BLaER1 treated with 17β-estradiol and CSF1 and Interleukin-3, amounts not matched to agents 10 nM and 100 nM (cell line): Measurements from ENCODE around the gene GIPC1.

Source experiments
- H3K27ac ChIP-seq, 11 experiments: shearing (Covaris generic); formaldehyde crosslinking; 2 replicates each; pipeline ENCODE4 v1.8.1; 2022
- H3K27me3 ChIP-seq, 11 experiments: shearing (Covaris generic); formaldehyde crosslinking; 2 replicates each; pipeline ENCODE4 v1.8.1; 2022
- H3K36me3 ChIP-seq, 11 experiments: shearing (Covaris generic); formaldehyde crosslinking; 2 replicates each; pipeline ENCODE4 v1.8.1; 2022
- H3K4me1 ChIP-seq, 10 experiments: shearing (Covaris generic); formaldehyde crosslinking; 2 replicates each; pipeline ENCODE4 v1.8.1; 2022
- H3K4me2 ChIP-seq, 11 experiments: shearing (Covaris generic); formaldehyde crosslinking; 2 replicates each; pipeline ENCODE4 v1.8.1; 2022
- H3K4me3 ChIP-seq, 10 experiments: shearing (Covaris generic); formaldehyde crosslinking; 2 replicates each; pipeline ENCODE4 v1.8.1; 2022
- H3K9ac ChIP-seq, 11 experiments: shearing (Covaris generic); formaldehyde crosslinking; 2 replicates each; pipeline ENCODE4 v1.8.1; 2022
- H3K9me3 ChIP-seq, 11 experiments: shearing (Covaris generic); formaldehyde crosslinking; replicated peaks in 1 of 11; 2 replicates each; pipeline ENCODE4 v1.8.1; 2022
- H4K20me1 ChIP-seq, 11 experiments: shearing (Covaris generic); formaldehyde crosslinking; 2 replicates each; pipeline ENCODE4 v1.8.1; 2022
- Cebpa-rat ChIP-seq, 11 experiments: shearing (Covaris generic); IDR thresholded peaks; 2 replicates each; pipeline ENCODE4 v1.8.1; 2022

GIPC1 gene

GRCh38 chr19:14494411-14494810, 1.5 kb downstream of the GIPC1 start:
- H3K9me3 ChIP-seq, result no peaks in the 10 kb centered on the region
- H3K36me3 ChIP-seq, result peaks cover 0 to 32% (median 14%) of the 10 kb centered on the region in 11 experiments; a peak in 13 of 22 replicates
- no peaks in the 10 kb centered on the region for H3K27me3 ChIP-seq
- H3K4me2 ChIP-seq, result peak overlapping the region; percentile 29 to 94 (median 81); a peak in 18 of 22 replicates
- H3K4me3 ChIP-seq, result peak overlapping the region in 6 of 10 experiments; percentile 22 to 81 (median 76); a peak in 8 of 20 replicates
- H4K20me1 ChIP-seq, result peaks cover 0 to 37% (median 6%) of the 10 kb centered on the region in 11 experiments; a peak in 9 of 22 replicates
- H3K4me1 ChIP-seq, result peaks cover 8 to 35% (median 25%) of the 10 kb centered on the region in 10 experiments
- 0 out of 22 replicates have a peak overlapping the region, but pooled peaks of 1 of the 11 experiments have one; percentile 7 for H3K27ac ChIP-seq
- peak overlapping the region in 7 of 11 experiments; percentile 31 to 83 (median 44); a peak in 6 of 22 replicates for H3K9ac ChIP-seq
- TF ChIP-seq Cebpa-rat (IDR thresholded peaks at IDR 0.05), result no peak

GRCh38 chr19:14492756-14493337, 3.1 kb downstream of the GIPC1 start:
- H3K4me2 ChIP-seq, result no peak overlapping the region
- H3K4me3 ChIP-seq, result no peak overlapping the region
- peaks cover 8 to 32% (median 24%) of the 10 kb centered on the region in 10 experiments for H3K4me1 ChIP-seq
- peaks cover 0 to 48% (median 6%) of the 10 kb centered on the region in 11 experiments; a peak in 9 of 22 replicates for H4K20me1 ChIP-seq
- 0 out of 22 replicates have a peak overlapping the region, but pooled peaks of 1 of the 11 experiments have one; percentile 26 for H3K9ac ChIP-seq
- no peak for TF ChIP-seq Cebpa-rat (IDR thresholded peaks at IDR 0.05)
- H3K9me3 ChIP-seq, result no peaks in the 10 kb centered on the region
- H3K27ac ChIP-seq, result no peak overlapping the region
- peaks cover 5 to 48% (median 29%) of the 10 kb centered on the region in 11 experiments; a peak in 18 of 22 replicates for H3K36me3 ChIP-seq
- no peaks in the 10 kb centered on the region for H3K27me3 ChIP-seq

- TF ChIP-seq Cebpa-rat (IDR thresholded peaks at IDR 0.05), result no peak
- Histone ChIP-seq H4K20me1 (peaks cover 0 to 61% (median 3%) of the 10 kb centered on the region in 11 experiments; a peak in 8 of 22 replicates), H3K4me3 (no peak overlapping the region)
Measured at GRCh38 chr19:14487370-14488125, 8.4 kb downstream of the GIPC1 start.

GRCh38 chr19:14482172-14482941, 13.6 kb downstream of the GIPC1 start:
- H3K27me3 ChIP-seq, result no peaks in the 10 kb centered on the region
- peaks cover 0 to 76% (median 5%) of the 10 kb centered on the region in 11 experiments; a peak in 9 of 22 replicates for H4K20me1 ChIP-seq
- H3K9me3 ChIP-seq, result no peaks in the 10 kb centered on the region
- no peak overlapping the region for H3K4me2 ChIP-seq
- no peak overlapping the region for H3K4me3 ChIP-seq
- H3K27ac ChIP-seq, result no peak overlapping the region
- peaks cover 23 to 38% (median 28%) of the 10 kb centered on the region in 10 experiments for H3K4me1 ChIP-seq
- 0 out of 22 replicates have a peak, but pooled peaks of 1 of the 11 experiments have one; percentile 18 for TF ChIP-seq Cebpa-rat (IDR thresholded peaks at IDR 0.05)
- no peak overlapping the region for H3K9ac ChIP-seq
- H3K36me3 ChIP-seq, result peaks cover 12 to 77% (median 24%) of the 10 kb centered on the region in 11 experiments; a peak in 20 of 22 replicates

More at GRCh38 chr19:14487370-14488125, 8.4 kb downstream of the GIPC1 start:
- H3K4me2 ChIP-seq, result no peak overlapping the region
- H3K9me3 ChIP-seq, result no peaks in the 10 kb centered on the region
- peaks cover 0 to 9% (median 4%) of the 10 kb centered on the region in 10 experiments; a peak in 5 of 20 replicates for H3K4me1 ChIP-seq
- H3K27me3 ChIP-seq, result no peaks in the 10 kb centered on the region
- H3K9ac ChIP-seq, result no peak overlapping the region
- peaks cover 5 to 79% (median 36%) of the 10 kb centered on the region in 11 experiments; a peak in 18 of 22 replicates for H3K36me3 ChIP-seq
- H3K27ac ChIP-seq, result no peak overlapping the region

GRCh38 chr19:14480700-14481079, 15.2 kb downstream of the GIPC1 start:
- H3K36me3 ChIP-seq, result peaks cover 7 to 69% (median 21%) of the 10 kb centered on the region in 11 experiments; a peak in 19 of 22 replicates
- no peaks in the 10 kb centered on the region for H3K27me3 ChIP-seq
- peak overlapping the region in 4 of 11 experiments; percentile 3 to 47 (median 22); a peak in 3 of 22 replicates for H3K9ac ChIP-seq
- peaks cover 0 to 72% (median 5%) of the 10 kb centered on the region in 11 experiments; a peak in 9 of 22 replicates for H4K20me1 ChIP-seq
- peak overlapping the region; percentile 19 to 74 (median 60); a peak in 20 of 22 replicates for H3K4me2 ChIP-seq
- H3K4me1 ChIP-seq, result peaks cover 33 to 49% (median 44%) of the 10 kb centered on the region in 10 experiments
- TF ChIP-seq Cebpa-rat (IDR thresholded peaks at IDR 0.05), result no peak
- no peaks in the 10 kb centered on the region for H3K9me3 ChIP-seq
- H3K27ac ChIP-seq, result no peak overlapping the region
- H3K4me3 ChIP-seq, result no peak overlapping the region

- no peaks in the 10 kb centered on the region for H3K27me3 ChIP-seq
- H3K27ac ChIP-seq, result peak overlapping the region in 5 of 11 experiments; percentile 15 to 37 (median 17); a peak in 3 of 22 replicates
- H3K4me3 ChIP-seq, result no peak overlapping the region
- peak overlapping the region; percentile 19 to 74 (median 60) for H3K4me2 ChIP-seq
- peak overlapping the region in 8 of 11 experiments; percentile 3 to 47 (median 24); a peak in 11 of 22 replicates for H3K9ac ChIP-seq
- peaks cover 38 to 55% (median 49%) of the 10 kb centered on the region in 10 experiments for H3K4me1 ChIP-seq
- no peaks in the 10 kb centered on the region for H3K9me3 ChIP-seq
- H4K20me1 ChIP-seq, result peaks cover 0 to 69% (median 5%) of the 10 kb centered on the region in 11 experiments; a peak in 9 of 22 replicates
- TF ChIP-seq Cebpa-rat (IDR thresholded peaks at IDR 0.05), result no peak
- H3K36me3 ChIP-seq, result peaks cover 7 to 66% (median 21%) of the 10 kb centered on the region in 11 experiments; a peak in 19 of 22 replicates
Measured at GRCh38 chr19:14479975-14480699, 15.8 kb downstream of the GIPC1 start.

GRCh38 chr19:14479309-14479974, 16.5 kb downstream of the GIPC1 start:
- peak overlapping the region; percentile 19 to 74 (median 60); a peak in 20 of 22 replicates for H3K4me2 ChIP-seq
- H3K4me1 ChIP-seq, result peaks cover 45 to 62% (median 56%) of the 10 kb centered on the region in 10 experiments
- peaks cover 0 to 6% (median 3%) of the 10 kb centered on the region in 11 experiments; a peak in 8 of 22 replicates for H3K27me3 ChIP-seq
- H3K9me3 ChIP-seq, result no peaks in the 10 kb centered on the region
- no peak overlapping the region for H3K4me3 ChIP-seq
- peak overlapping the region in 6 of 11 experiments; percentile 3 to 41 (median 25); a peak in 10 of 22 replicates for H3K9ac ChIP-seq
- H4K20me1 ChIP-seq, result peaks cover 0 to 63% (median under 1%) of the 10 kb centered on the region in 11 experiments; a peak in 8 of 22 replicates
- H3K36me3 ChIP-seq, result peaks cover 7 to 59% (median 21%) of the 10 kb centered on the region in 11 experiments; a peak in 19 of 22 replicates
- peak overlapping the region in 5 of 11 experiments; percentile 15 to 37 (median 17); a peak in 3 of 22 replicates for H3K27ac ChIP-seq
- no peak for TF ChIP-seq Cebpa-rat (IDR thresholded peaks at IDR 0.05)
